Activated naive CD8-positive, alpha-beta T cell treated with anti-CD3 and anti-CD28 coated beads, Interleukin-2, amount 10 ng/mL, durations not matched to agents 7 days and 5 days (primary cell): Measurements from ENCODE around the gene P2RY14. TPM values are rescaled to one million over a fixed set of nuclear protein-coding genes. Genes with fewer than 3 reads are reported as not detected.

Experiments
- ATAC-seq: fragments of 150-1000 bp; cut with Tn5 transposase; one replicate; pipeline ENCODE4 v1.10.0; 2021; ENCODE audit warnings: low read depth, moderate library complexity
- POLR2A ChIA-PET: fragments of 350-600 bp; sonication (Branson Sonifier 250); formaldehyde crosslinking; loops from one replicate; lab custom pipeline; 2021; ENCODE audit warnings: antibody characterized with exemption; lab: Charles Lee
- DNase-seq: peaks from one replicate; pipeline ENCODE4 v3.0.0; 2021
- H3K27ac Mint-ChIP-seq: one replicate; pipeline ENCODE4 v1.8.0; 2022; ENCODE audit warnings: mild to moderate bottlenecking, mixed read lengths
- H3K27me3 Mint-ChIP-seq: one replicate; pipeline ENCODE4 v1.8.0; 2022; ENCODE audit warnings: mild to moderate bottlenecking, moderate library complexity, mixed read lengths
- H3K36me3 Mint-ChIP-seq: one replicate; pipeline ENCODE4 v1.8.0; 2021; ENCODE audit warnings: mild to moderate bottlenecking, mixed read lengths
- H3K4me1 Mint-ChIP-seq: one replicate; pipeline ENCODE4 v1.8.0; 2021; ENCODE audit warnings: mixed read lengths
- H3K4me3 Mint-ChIP-seq: one replicate; pipeline ENCODE4 v1.8.0; 2022; ENCODE audit warnings: mild to moderate bottlenecking, moderate library complexity, mixed read lengths
- H3K9me3 Mint-ChIP-seq: one replicate; pipeline ENCODE4 v1.8.0; 2021; ENCODE audit warnings: mixed read lengths
- total RNA-seq, 2 experiments: library from RNA; stranded (reverse); gene quantifications; one replicate each; pipeline ENCODE4 v1.2.3, GENCODE V29; 2021

The P2RY14 gene
- total RNA-seq, 2 experiments from 2014 or later: 1.2 to 1.9 TPM

DNA sequence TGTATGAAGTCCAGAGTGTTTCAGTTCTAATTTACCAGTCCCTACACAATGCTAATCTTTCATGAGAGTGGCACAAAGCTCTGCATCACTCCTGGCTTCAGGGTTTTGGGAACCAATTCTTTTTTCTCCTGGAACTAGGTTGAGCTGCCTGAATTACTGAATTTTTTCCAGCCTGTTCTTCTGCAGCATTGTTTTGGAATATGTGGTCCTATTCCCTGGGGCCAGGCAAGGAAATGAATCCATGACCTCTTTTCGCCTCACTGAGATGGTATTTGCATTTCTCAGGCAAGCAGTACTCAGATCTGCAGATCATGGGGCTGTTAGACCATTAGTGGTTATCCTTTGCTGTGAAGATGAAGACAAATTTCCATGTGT is 49.7 kb downstream of the P2RY14 start:
- H3K4me1 Mint-ChIP-seq: peaks cover 52% of the 10 kb centered on the region
- DNase-seq (no peak), ATAC-seq (no peak)
- POLR2A ChIA-PET: interaction anchor here (0.6 to 1.6 kb wide), 6 partner anchors 19 to 820 kb away, joined by 3 to 7 read pairs (median 5); partner anchors contain the start of genes P2RY14 and TSC22D2
- no peaks in the 10 kb centered on the region for H3K9me3 Mint-ChIP-seq
- H3K27me3 Mint-ChIP-seq: no peaks in the 10 kb centered on the region
- peaks cover 10% of the 10 kb centered on the region for H3K36me3 Mint-ChIP-seq
- H3K4me3 Mint-ChIP-seq: peak overlapping the region; percentile 47
- peak overlapping the region; percentile 90 for H3K27ac Mint-ChIP-seq

- Mint-ChIP-seq H3K36me3 (peaks cover 10% of the 10 kb centered on the region), H3K4me1 (peaks cover 52% of the 10 kb centered on the region), H3K9me3 (peaks cover 1% of the 10 kb centered on the region), H3K27me3 (no peaks in the 10 kb centered on the region), H3K27ac (peak overlapping the region; percentile 90), H3K4me3 (peak overlapping the region; percentile 66)
- ATAC-seq (peak; percentile 84), DNase-seq (peak; percentile 74)
- POLR2A ChIA-PET: interaction anchor here (0.6 to 2.3 kb wide), 10 partner anchors 19 to 820 kb away, joined by 3 to 7 read pairs (median 4); partner anchors contain the start of genes P2RY14 and TSC22D2
These were observed 50.3 kb downstream of the P2RY14 start for GRCh38 chr3:151227807-151228665.

- POLR2A ChIA-PET: interaction anchor here (0.6 to 2.3 kb wide), 5 partner anchors 41 to 59 kb away, joined by 3 to 5 read pairs (median 4); no protein-coding TSS in a partner anchor
- Mint-ChIP-seq H3K27ac (peak overlapping the region; percentile 84), H3K9me3 (peaks cover 8% of the 10 kb centered on the region), H3K27me3 (no peaks in the 10 kb centered on the region), H3K36me3 (peaks cover 15% of the 10 kb centered on the region), H3K4me1 (peaks cover 52% of the 10 kb centered on the region), H3K4me3 (peak overlapping the region; percentile 66)
- peak; percentile 17 for ATAC-seq
- DNase-seq: no peak
These were observed 51.0 kb downstream of the P2RY14 start for GRCh38 chr3:151227266-151227806.

DNA sequence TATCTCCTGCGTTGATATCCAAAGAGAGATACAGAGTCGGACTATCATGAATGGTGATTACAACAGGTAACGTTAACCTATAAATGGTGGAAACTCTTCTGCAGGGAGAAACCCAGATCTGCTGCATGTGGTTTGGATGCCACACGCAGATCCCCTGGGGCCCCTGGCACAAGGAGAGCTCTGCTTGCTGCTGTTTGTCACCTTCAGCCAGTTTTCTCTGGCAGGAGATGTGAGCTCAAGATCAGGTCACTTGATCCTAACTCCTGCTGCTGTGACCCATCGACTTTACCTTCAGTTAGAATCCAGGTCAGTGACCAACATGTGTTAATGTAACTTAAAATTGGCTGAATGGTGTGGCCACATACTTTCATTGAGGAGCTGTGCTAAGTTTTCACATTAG is 51.5 kb downstream of the P2RY14 start:
- ATAC-seq (no peak), DNase-seq (no peak)
- peaks cover 51% of the 10 kb centered on the region for H3K4me1 Mint-ChIP-seq
- POLR2A ChIA-PET: interaction anchor here (1.0 to 2.3 kb wide), 2 partner anchors 42 to 59 kb away, joined by 4 to 5 read pairs; no protein-coding TSS in a partner anchor
- H3K36me3 Mint-ChIP-seq: peaks cover 17% of the 10 kb centered on the region
- no peak overlapping the region for H3K4me3 Mint-ChIP-seq
- no peaks in the 10 kb centered on the region for H3K27me3 Mint-ChIP-seq
- H3K9me3 Mint-ChIP-seq: peaks cover 13% of the 10 kb centered on the region
- H3K27ac Mint-ChIP-seq: peak overlapping the region; percentile 84

GRCh38 chr3:151226088-151226563 is 52.2 kb downstream of the P2RY14 start:
- Mint-ChIP-seq H3K9me3 (peaks cover 16% of the 10 kb centered on the region), H3K27me3 (no peaks in the 10 kb centered on the region), H3K4me1 (peaks cover 50% of the 10 kb centered on the region), H3K4me3 (peak overlapping the region; percentile 37), H3K27ac (peak overlapping the region; percentile 90), H3K36me3 (peaks cover 22% of the 10 kb centered on the region)
- POLR2A ChIA-PET: interaction anchor here (2.3 kb wide), 1 partner anchor 58 kb away, joined by 5 read pairs; no protein-coding TSS in a partner anchor
- DNase-seq: no peak
- no peak for ATAC-seq

- Mint-ChIP-seq H3K4me1 (peaks cover 42% of the 10 kb centered on the region), H3K27me3 (no peaks in the 10 kb centered on the region), H3K9me3 (peaks cover 23% of the 10 kb centered on the region), H3K4me3 (peak overlapping the region; percentile 37), H3K27ac (peak overlapping the region; percentile 90), H3K36me3 (peaks cover 29% of the 10 kb centered on the region)
- DNase-seq (no peak), ATAC-seq (no peak)
- POLR2A ChIA-PET: interaction anchor here (1.6 kb wide), 1 partner anchor 54 kb away, joined by 3 read pairs; no protein-coding TSS in a partner anchor
These were observed 53.0 kb downstream of the P2RY14 start for GRCh38 chr3:151225040-151225975.

DNA sequence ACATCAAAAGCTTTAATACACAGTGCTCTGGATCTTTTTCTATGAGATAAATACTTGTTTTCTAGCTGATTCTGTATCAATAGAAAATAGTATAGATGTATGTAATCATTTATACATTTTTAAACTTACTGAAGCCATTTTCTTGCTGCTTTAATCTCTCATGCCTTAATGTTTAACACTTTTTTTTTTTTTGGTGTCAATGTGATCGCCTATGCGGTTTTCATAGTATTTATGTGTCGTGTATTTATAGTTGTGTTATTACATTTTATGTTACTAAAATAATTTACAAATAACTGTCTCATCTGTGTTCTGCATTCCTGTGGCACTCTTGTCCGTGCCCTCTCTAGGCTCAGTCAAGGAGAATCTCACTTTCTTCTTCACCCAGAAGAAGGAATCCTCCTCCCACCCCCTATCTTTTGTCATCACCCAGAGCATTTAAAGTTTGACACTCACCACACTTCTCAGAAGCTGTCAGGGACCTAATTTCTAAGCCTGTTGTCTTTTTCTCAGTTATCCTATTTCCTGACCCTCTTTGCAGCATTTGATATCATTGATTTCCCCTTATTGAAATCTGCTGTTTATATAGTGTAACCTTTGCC is 54.0 kb downstream of the P2RY14 start:
- H3K36me3 Mint-ChIP-seq: peaks cover 32% of the 10 kb centered on the region
- POLR2A ChIA-PET: interaction anchor here (1.6 kb wide), 1 partner anchor 53 kb away, joined by 3 read pairs; no protein-coding TSS in a partner anchor
- no peak overlapping the region for H3K4me3 Mint-ChIP-seq
- H3K4me1 Mint-ChIP-seq: peaks cover 39% of the 10 kb centered on the region
- no peak overlapping the region for H3K27ac Mint-ChIP-seq
- DNase-seq (no peak), ATAC-seq (no peak)
- peaks cover 23% of the 10 kb centered on the region for H3K9me3 Mint-ChIP-seq
- H3K27me3 Mint-ChIP-seq: no peaks in the 10 kb centered on the region

- Mint-ChIP-seq H3K4me1 (peaks cover 4% of the 10 kb centered on the region), H3K9me3 (peaks cover 23% of the 10 kb centered on the region), H3K27ac (no peak overlapping the region), H3K4me3 (no peak overlapping the region), H3K27me3 (no peaks in the 10 kb centered on the region), H3K36me3 (peaks cover 26% of the 10 kb centered on the region)
- no peak for ATAC-seq
- no peak for DNase-seq
- POLR2A ChIA-PET: no interaction called here
These were observed 59.3 kb downstream of the P2RY14 start for GRCh38 chr3:151219056-151219455.

DNA sequence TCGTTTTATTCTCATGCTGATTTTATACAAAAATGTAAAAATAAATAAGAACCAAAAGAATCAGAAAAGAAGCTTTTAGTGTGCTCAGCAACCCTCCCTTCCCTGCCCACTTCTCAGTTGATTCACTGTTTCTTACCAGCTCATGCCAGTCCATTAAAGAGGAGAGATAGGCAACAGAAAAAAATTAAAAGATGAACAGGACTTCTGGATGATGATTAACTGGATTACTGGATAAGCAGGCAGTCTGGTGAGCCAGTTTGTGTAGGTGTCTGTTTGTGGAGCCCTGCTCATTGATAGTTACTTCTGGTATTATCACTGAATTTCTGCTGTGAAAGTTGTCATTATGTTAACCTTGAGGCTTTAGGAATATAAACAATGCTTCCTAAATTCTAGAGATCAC is 60.2 kb downstream of the P2RY14 start:
- Mint-ChIP-seq H3K27ac (no peak overlapping the region), H3K4me1 (peaks cover 4% of the 10 kb centered on the region), H3K36me3 (peaks cover 26% of the 10 kb centered on the region), H3K4me3 (no peak overlapping the region), H3K27me3 (no peaks in the 10 kb centered on the region), H3K9me3 (peaks cover 21% of the 10 kb centered on the region)
- POLR2A ChIA-PET: no interaction called here
- DNase-seq (no peak), ATAC-seq (no peak)

DNA sequence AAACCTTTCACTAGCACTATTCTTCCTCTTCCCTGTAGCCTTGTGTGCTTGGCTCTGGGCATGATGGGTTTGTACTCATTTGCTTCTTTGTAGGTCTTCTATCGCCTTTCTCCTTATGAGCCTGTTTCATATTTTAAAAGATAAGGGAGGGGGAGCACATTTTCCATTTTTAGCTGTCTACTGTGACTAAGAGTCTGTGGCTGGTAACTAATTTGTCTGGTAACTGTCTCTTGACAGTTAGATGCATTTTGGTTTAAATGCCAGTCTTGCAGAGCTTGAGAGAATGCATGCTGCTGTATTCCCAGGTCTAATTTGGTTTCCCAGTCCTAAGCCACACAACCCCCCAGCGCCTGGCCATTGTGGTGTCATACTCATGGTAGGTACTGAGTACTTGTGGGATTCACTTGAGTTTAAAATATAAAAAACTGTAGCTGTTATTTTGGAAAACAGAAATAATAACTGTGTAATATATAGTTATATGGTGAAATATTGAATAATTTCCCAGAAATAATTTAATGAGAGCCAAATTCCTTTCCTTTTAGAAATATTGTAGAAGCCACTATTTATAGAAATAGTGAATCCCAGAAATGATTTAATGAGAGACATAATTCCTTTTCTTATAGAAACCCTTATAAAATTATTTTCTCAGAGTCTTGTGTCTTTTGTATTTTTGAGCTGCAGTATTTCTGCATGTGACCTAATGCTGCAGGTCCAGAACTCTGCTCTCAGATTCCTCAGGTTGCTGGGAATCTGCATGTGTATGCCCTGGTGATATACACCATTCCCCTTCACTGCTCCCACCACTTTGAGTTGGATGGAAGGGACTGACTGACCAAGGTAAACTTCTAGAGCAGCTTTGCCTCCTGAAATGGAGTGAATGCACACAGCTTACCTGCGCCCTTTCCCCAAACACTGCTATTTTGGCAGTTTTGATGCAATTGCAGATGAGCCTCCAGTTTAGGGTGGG is 61.4 kb downstream of the P2RY14 start:
- peaks cover 16% of the 10 kb centered on the region for H3K36me3 Mint-ChIP-seq
- H3K4me1 Mint-ChIP-seq: peaks cover 4% of the 10 kb centered on the region
- DNase-seq (no peak), ATAC-seq (no peak)
- H3K4me3 Mint-ChIP-seq: no peak overlapping the region
- no peak overlapping the region for H3K27ac Mint-ChIP-seq
- peaks cover 10% of the 10 kb centered on the region for H3K9me3 Mint-ChIP-seq
- POLR2A ChIA-PET: interaction anchor here (1.3 kb wide), 1 partner anchor 17 kb away, joined by 3 read pairs; no protein-coding TSS in a partner anchor
- no peaks in the 10 kb centered on the region for H3K27me3 Mint-ChIP-seq

DNA sequence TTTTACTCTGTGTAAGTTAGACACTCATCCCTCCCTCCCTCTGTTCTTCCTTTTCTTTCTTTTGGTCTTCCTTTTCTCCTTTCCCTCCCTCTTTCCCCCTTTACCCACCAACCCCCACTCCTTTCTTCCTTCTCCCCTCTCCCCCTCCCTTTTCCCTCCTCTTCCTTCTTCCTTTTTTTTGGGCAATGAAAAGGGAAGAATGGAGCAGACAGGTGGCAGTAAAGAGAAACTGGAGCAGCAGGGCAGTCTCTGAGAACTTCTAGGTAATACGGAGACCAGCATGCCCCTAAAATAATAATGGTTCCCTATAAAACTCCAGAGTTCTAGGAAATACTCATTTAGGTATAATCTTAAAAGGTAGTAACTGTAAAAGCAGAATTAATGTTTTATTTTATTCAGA is 63.9 kb downstream of the P2RY14 start:
- ATAC-seq: no peak
- Mint-ChIP-seq H3K27ac (no peak overlapping the region), H3K4me1 (peaks cover 24% of the 10 kb centered on the region), H3K27me3 (no peaks in the 10 kb centered on the region), H3K36me3 (no peaks in the 10 kb centered on the region), H3K9me3 (no peaks in the 10 kb centered on the region), H3K4me3 (no peak overlapping the region)
- DNase-seq: no peak
- POLR2A ChIA-PET: interaction anchor here (1.5 kb wide), 1 partner anchor 14 kb away, joined by 4 read pairs; no protein-coding TSS in a partner anchor
